H1 (cell line): Measurements from ENCODE around the gene GRIA4. TPM values are rescaled to one million over a fixed set of nuclear protein-coding genes. Genes with fewer than 3 reads are reported as not detected.

Experiments
- CTCF ChIA-PET: fragments of 300-600 bp; sonication (Branson Sonifier 250); formaldehyde crosslinking; loops from one replicate; lab custom pipeline; 2021; ENCODE audit not compliant: partially characterized antibody; lab: Charles Lee
- POLR2A ChIA-PET: fragments of 300-600 bp; sonication (Branson Sonifier 250); formaldehyde crosslinking; loops from one replicate; lab custom pipeline; 2021; ENCODE audit warnings: inconsistent platforms; ENCODE audit not compliant: partially characterized antibody; lab: Charles Lee
- DNase-seq, 2 experiments: peaks; one replicate each; pipeline versions ENCODE4 v3.0.0 to v3.0.0-alpha.2; 2010 to 2022; ENCODE audit warnings: low spot score in 2 of 2, low read depth in 1 of 2, mixed read lengths in 1 of 2
- FAIRE-seq: peaks from 2 replicates; lab custom pipeline; 2011; peaks lifted over from hg19 to GRCh38; lab: Jason Lieb, UNC
- H2AFZ ChIP-seq: 2 replicates; pipeline ENCODE4 v1.8.1; 2012; ENCODE audit warnings: low read length, inconsistent platforms
- H2AK5ac ChIP-seq: 2 replicates; pipeline ENCODE4 v1.6.1; 2013; ENCODE audit warnings: low read depth, low read length
- H2BK120ac ChIP-seq: replicated peaks from 2 replicates; pipeline ENCODE3; 2013; ENCODE audit warnings: low read depth, low read length, inconsistent platforms
- H2BK12ac ChIP-seq: 2 replicates; pipeline ENCODE4 v1.6.1; 2013; ENCODE audit warnings: low read depth, low read length
- H2BK15ac ChIP-seq: 2 replicates; pipeline ENCODE4 v1.6.1; 2013; ENCODE audit warnings: low read length
- H2BK20ac ChIP-seq: 2 replicates; pipeline ENCODE4 v1.6.1; 2013; ENCODE audit warnings: low read length
- H2BK5ac ChIP-seq: 2 replicates; pipeline ENCODE4 v1.6.1; 2013; ENCODE audit warnings: low read depth, low read length
- H3K14ac ChIP-seq: 2 replicates; pipeline ENCODE4 v1.6.1; 2013; ENCODE audit warnings: inconsistent platforms; ENCODE audit not compliant: insufficient read length
- H3K18ac ChIP-seq: 2 replicates; pipeline ENCODE4 v1.6.1; 2013; ENCODE audit warnings: low read length; ENCODE audit errors: extremely low read depth
- H3K23ac ChIP-seq: 2 replicates; pipeline ENCODE4 v1.6.1; 2013; ENCODE audit warnings: inconsistent platforms; ENCODE audit not compliant: insufficient read length
- H3K23me2 ChIP-seq: 2 replicates; pipeline ENCODE4 v1.6.1; 2013; ENCODE audit warnings: low read depth, low read length
- H3K27ac ChIP-seq: 2 replicates; pipeline ENCODE4 v1.6.1; 2011; ENCODE audit warnings: low read depth, low read length, inconsistent platforms
- H3K27me3 ChIP-seq, 4 experiments: replicated peaks in 1 of 4; 1 replicate in 1 of 4; 2 replicates in 3 of 4; pipeline versions ENCODE4 v1.6.1 to v1.8.1; 2011 to 2013; ENCODE audit warnings: low read length in 3 of 4, mild to moderate bottlenecking in 3 of 4, inconsistent platforms in 2 of 4, mixed read lengths in 2 of 4, moderate library complexity in 1 of 4; ENCODE audit not compliant: control insufficient read depth in 3 of 4, insufficient read depth in 3 of 4; ENCODE audit errors: extremely low read depth in 1 of 4
- H3K36me3 ChIP-seq, 4 experiments: 2 replicates each; pipeline versions ENCODE4 v1.6.1 to v1.8.1; 2011 to 2013; ENCODE audit warnings: mild to moderate bottlenecking in 4 of 4, low read length in 3 of 4, moderate library complexity in 2 of 4, control low read depth in 1 of 4, inconsistent platforms in 1 of 4; ENCODE audit not compliant: insufficient read depth in 4 of 4, control insufficient read depth in 2 of 4
- H3K4ac ChIP-seq: replicated peaks from 2 replicates; pipeline ENCODE3; 2013; ENCODE audit warnings: low read length, low read depth, mixed read lengths, inconsistent platforms; ENCODE audit not compliant: insufficient read length
- H3K4me1 ChIP-seq, 4 experiments: replicated peaks in 1 of 4; 1 replicate in 1 of 4; 2 replicates in 3 of 4; pipeline versions ENCODE4 v1.6.1 to v1.8.1; 2011 to 2013; ENCODE audit warnings: low read length in 3 of 4, inconsistent platforms in 2 of 4, mixed read lengths in 1 of 4; ENCODE audit not compliant: insufficient read depth in 4 of 4, control insufficient read depth in 3 of 4
- H3K4me2 ChIP-seq, 2 experiments: 2 replicates each; pipeline versions ENCODE4 v1.6.1 to v1.8.1; 2011 to 2013; ENCODE audit warnings: low read depth in 2 of 2, low read length in 2 of 2, control low read depth in 1 of 2, inconsistent platforms in 1 of 2, mild to moderate bottlenecking in 1 of 2; ENCODE audit not compliant: insufficient read depth in 1 of 2
- H3K4me3 ChIP-seq, 4 experiments: fragments of 200-600, 300-600 bp in 1 of 4; sonication (generic), shearing (Covaris generic), sonication (Bioruptor Twin) in 1 of 4; 2 replicates each; pipeline versions ENCODE4 v1.5.1 to v1.8.1; 2011 to 2016; ENCODE audit warnings: low read length in 4 of 4, low read depth in 3 of 4, control low read depth in 2 of 4, inconsistent platforms in 2 of 4, mild to moderate bottlenecking in 2 of 4, mixed read lengths in 1 of 4, moderate library complexity in 1 of 4; ENCODE audit not compliant: insufficient read depth in 2 of 4; ENCODE audit errors: extremely low read depth in 1 of 4
- H3K56ac ChIP-seq: replicated peaks from 2 replicates; pipeline ENCODE3; 2013; ENCODE audit warnings: low read depth, mild to moderate bottlenecking, mixed read lengths, low read length, inconsistent platforms; ENCODE audit not compliant: insufficient read length
- H3K79me1 ChIP-seq: 2 replicates; pipeline ENCODE4 v1.6.1; 2013; ENCODE audit warnings: low read depth, low read length, control low read depth
- H3K79me2 ChIP-seq, 2 experiments: 2 replicates each; pipeline versions ENCODE4 v1.6.1 to v1.8.1; 2012 to 2013; ENCODE audit warnings: low read length in 2 of 2, mild to moderate bottlenecking in 2 of 2, inconsistent platforms in 1 of 2; ENCODE audit not compliant: insufficient read depth in 2 of 2, control insufficient read depth in 1 of 2
- H3K9ac ChIP-seq, 4 experiments: replicated peaks in 1 of 4; 1 replicate in 1 of 4; 2 replicates in 3 of 4; pipeline versions ENCODE4 v1.6.1 to v1.8.1; 2011 to 2013; ENCODE audit warnings: low read depth in 3 of 4, low read length in 3 of 4, control low read depth in 2 of 4, mild to moderate bottlenecking in 2 of 4, moderate library complexity in 2 of 4, inconsistent platforms in 1 of 4; ENCODE audit errors: extremely low read depth in 1 of 4
- H3K9me3 ChIP-seq, 2 experiments: 2 replicates each; pipeline versions ENCODE4 v1.6.1 to v1.8.1; 2012 to 2013; ENCODE audit warnings: mild to moderate bottlenecking in 2 of 2, moderate library complexity in 2 of 2, control low read depth in 1 of 2, inconsistent platforms in 1 of 2, low read depth in 1 of 2, low read length in 1 of 2, mixed read lengths in 1 of 2; ENCODE audit not compliant: insufficient read depth in 2 of 2
- H4K20me1 ChIP-seq, 2 experiments: replicated peaks in 1 of 2; 2 replicates each; pipeline versions ENCODE3 to v1.8.1; 2011 to 2013; ENCODE audit warnings: inconsistent platforms in 2 of 2, low read length in 2 of 2, mild to moderate bottlenecking in 1 of 2; ENCODE audit not compliant: insufficient read depth in 2 of 2, control insufficient read depth in 1 of 2
- H4K5ac ChIP-seq: 2 replicates; pipeline ENCODE4 v1.6.1; 2013; ENCODE audit warnings: low read length, low read depth, mixed read lengths, inconsistent platforms; ENCODE audit not compliant: insufficient read length
- H4K8ac ChIP-seq: 2 replicates; pipeline ENCODE4 v1.8.0; 2013; ENCODE audit warnings: mild to moderate bottlenecking, moderate library complexity, low read length, inconsistent platforms; ENCODE audit not compliant: insufficient read depth; ENCODE audit errors: extremely low read depth
- H4K91ac ChIP-seq: replicated peaks from 2 replicates; pipeline ENCODE3; 2013; ENCODE audit warnings: low read length, mixed read lengths, inconsistent platforms; ENCODE audit not compliant: insufficient read length
- KDM5A ChIP-seq: fragments of 200-600 bp; IDR thresholded peaks from 2 replicates; pipeline ENCODE4 v1.7.1; 2012; ENCODE audit warnings: mild to moderate bottlenecking, low read length, inconsistent platforms, mixed read lengths
- SP2 ChIP-seq: IDR thresholded peaks from 2 replicates; pipeline ENCODE4 v1.6.1; 2012; ENCODE audit warnings: mild to moderate bottlenecking, low read length, inconsistent platforms
- WGBS, 2 experiments: shearing (Covaris generic) in 1 of 2; methylation state at CpG; one replicate each; pipeline versions ENCODE4 v1.1.6 to v1.1.7; 2013 to 2015; ENCODE audit warnings: low lambda C conversion rate in 2 of 2, mixed read lengths in 2 of 2, inconsistent platforms in 1 of 2, low coverage in 1 of 2, missing lambda C conversion rate in 1 of 2; ENCODE audit not compliant: insufficient replicate concordance in 2 of 2, insufficient coverage in 1 of 2, insufficient read length in 1 of 2; ENCODE audit errors: extremely low coverage in 1 of 2, missing lambda C conversion rate in 1 of 2; 5-methylcytosine and 5-hydroxymethylcytosine counted together
- polyA plus RNA-seq, 7 experiments: library from polyadenylated mRNA; depleted of rRNA in 3 of 7; stranded (reverse) in 5 of 7; unstranded in 2 of 7; fragments of >200 nt in 5 of 7; fragments of 200-250 nt in 2 of 7; gene quantifications; 1 replicate in 5 of 7; 2 replicates in 1 of 7; 4 replicates in 1 of 7; pipeline versions ENCODE4 v1.2.1 to v1.2.3, GENCODE V29; 2011 to 2013; ENCODE audit warnings: missing spikeins in 2 of 7, mixed read lengths in 2 of 7
- total RNA-seq: library from RNA; stranded (reverse); fragmentation: NEBNext Ultra II Directional; extraction: Animal tissue kit (Norgen Biotek cat#: 25700); gene quantifications from 2 replicates; pipeline ENCODE4 v1.2.1, GENCODE V29; 2021

Gene GRIA4
- total and polyA plus RNA-seq, 2 of the 8 experiments (the other 6 are each of a cell fraction or from before 2014, with no cell fraction given): 12.5 to 21.8 TPM

DNA sequence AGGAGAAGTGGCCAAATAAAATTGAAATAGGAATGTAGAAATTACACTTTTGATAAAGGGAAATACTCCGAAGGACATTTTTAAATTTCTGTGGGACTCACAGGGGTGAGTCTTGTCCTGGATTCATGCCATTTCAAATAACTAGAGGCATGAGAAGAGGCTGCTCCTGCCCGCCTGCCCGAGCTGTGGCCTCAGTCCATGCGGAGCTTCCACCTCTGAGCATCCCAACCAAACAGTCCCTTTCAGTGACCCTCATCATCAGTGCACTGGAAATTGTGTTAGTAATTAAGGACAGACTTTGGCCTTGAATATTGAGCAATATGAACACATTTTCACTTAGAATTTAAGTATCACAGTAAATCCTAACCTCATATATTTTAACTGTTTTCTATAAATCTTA is 25.6 kb downstream of the GRIA4 start:
- CTCF ChIA-PET: interaction anchor here (0.8 kb wide), 1 partner anchor 762 kb away, joined by 3 read pairs; no protein-coding TSS in a partner anchor
- POLR2A ChIA-PET: interaction anchor here (1.7 kb wide), 1 partner anchor 24 kb away, joined by 4 read pairs; no protein-coding TSS in a partner anchor
- H2BK20ac ChIP-seq: no peak overlapping the region
- H3K79me2 ChIP-seq: no peaks in the 10 kb centered on the region
- no peak overlapping the region for H3K56ac ChIP-seq
- H3K18ac ChIP-seq: no peak overlapping the region
- H2BK12ac ChIP-seq: no peak overlapping the region
- FAIRE-seq (no peak), DNase-seq (no peak)
- no peak overlapping the region for H3K4me3 ChIP-seq
- no peak overlapping the region for H3K27ac ChIP-seq
- H2BK15ac ChIP-seq: no peak overlapping the region
- H2BK120ac ChIP-seq: no peak overlapping the region
- H3K9me3 ChIP-seq: no peaks in the 10 kb centered on the region
- no peak overlapping the region for H2BK5ac ChIP-seq
- no peaks in the 10 kb centered on the region for H4K20me1 ChIP-seq
- H3K23ac ChIP-seq: no peak overlapping the region
- no peaks in the 10 kb centered on the region for H3K4me1 ChIP-seq
- H2AK5ac ChIP-seq: no peak overlapping the region
- H3K9ac ChIP-seq: no peak overlapping the region
- no peaks in the 10 kb centered on the region for H3K23me2 ChIP-seq
- H3K79me1 ChIP-seq: no peaks in the 10 kb centered on the region
- H4K91ac ChIP-seq: no peak overlapping the region
- H3K4me2 ChIP-seq: no peak overlapping the region
- H4K5ac ChIP-seq: no peak overlapping the region
- WGBS, 2 experiments: 95% methylated on average over 4 of the region's 4 CpGs; no CpG with 5 or more reads in 1 of the 2 experiments
- no peak overlapping the region for H3K4ac ChIP-seq
- no peaks in the 10 kb centered on the region for H3K36me3 ChIP-seq
- TF ChIP-seq SP2 (no peak), KDM5A (no peak)
- H3K14ac ChIP-seq: no peak overlapping the region
- H3K27me3 ChIP-seq: no peaks in the 10 kb centered on the region
- H4K8ac ChIP-seq: no peak overlapping the region
- no peak overlapping the region for H2AFZ ChIP-seq
